ENCODE results near the gene SOHLH1. TPM values are rescaled to one million over a fixed set of nuclear protein-coding genes. Genes with fewer than 3 reads are reported as not detected.

The SOHLH1 gene
- total RNA-seq, 1 experiment from 2014 or later: not detected

GRCh38 chr9:135693265-135693664, 6.0 kb downstream of the SOHLH1 start:
- Histone ChIP-seq H3K27me3 (replicated peaks) (no peaks in the 10 kb centered on the region), H3K27ac (no peak overlapping the region), H3K9me3 (replicated peaks) (no peaks in the 10 kb centered on the region), H3K36me3 (no peaks in the 10 kb centered on the region), H3K4me1 (replicated peaks) (no peaks in the 10 kb centered on the region; the same call in 1 of the 2 replicates), H3K4me3 (no peak overlapping the region)
- no peak for DNase-seq (ENCODE audit: low read depth in 1 of 2, low spot score in 2 of 2)

GRCh38 chr9:135692410-135692809, 6.9 kb downstream of the SOHLH1 start:
- H3K4me1 ChIP-seq (replicated peaks): no peaks in the 10 kb centered on the region; the same call in 1 of the 2 replicates
- no peaks in the 10 kb centered on the region for H3K36me3 ChIP-seq
- H3K27ac ChIP-seq: no peak overlapping the region
- no peak overlapping the region for H3K4me3 ChIP-seq
- no peak for DNase-seq (ENCODE audit: low read depth in 1 of 2, low spot score in 2 of 2)
- H3K27me3 ChIP-seq (replicated peaks): no peaks in the 10 kb centered on the region
- no peaks in the 10 kb centered on the region for H3K9me3 ChIP-seq (replicated peaks)

GRCh38 chr9:135690836-135691570, 8.3 kb downstream of the SOHLH1 start:
- DNase-seq (ENCODE audit: low read depth in 1 of 2, low spot score in 2 of 2): no peak
- Histone ChIP-seq H3K4me3 (no peak overlapping the region), H3K27me3 (replicated peaks) (no peaks in the 10 kb centered on the region)

GRCh38 chr9:135689011-135689410, 10.3 kb downstream of the SOHLH1 start:
- H3K27ac ChIP-seq: no peak overlapping the region
- no peak overlapping the region for H3K4me3 ChIP-seq
- no peak for DNase-seq (ENCODE audit: low read depth in 1 of 2, low spot score in 2 of 2)
- H3K36me3 ChIP-seq: no peaks in the 10 kb centered on the region
- no peaks in the 10 kb centered on the region for H3K4me1 ChIP-seq (replicated peaks)
- no peaks in the 10 kb centered on the region; the same call in 1 of the 2 replicates for H3K27me3 ChIP-seq (replicated peaks)
- no peaks in the 10 kb centered on the region for H3K9me3 ChIP-seq (replicated peaks)

More at GRCh38 chr9:135690836-135691570, 8.3 kb downstream of the SOHLH1 start:
- no peaks in the 10 kb centered on the region for H3K9me3 ChIP-seq (replicated peaks)
- H3K4me1 ChIP-seq (replicated peaks): no peaks in the 10 kb centered on the region; the same call in 1 of the 2 replicates
- H3K36me3 ChIP-seq: no peaks in the 10 kb centered on the region
- no peak overlapping the region for H3K27ac ChIP-seq

- DNase-seq (ENCODE audit: low read depth in 1 of 2, low spot score in 2 of 2): no peak
- no peak overlapping the region for H3K4me3 ChIP-seq
- H3K4me1 ChIP-seq (replicated peaks): no peaks in the 10 kb centered on the region
- no peaks in the 10 kb centered on the region for H3K9me3 ChIP-seq (replicated peaks)
- H3K27ac ChIP-seq: no peak overlapping the region
- H3K36me3 ChIP-seq: no peaks in the 10 kb centered on the region
- no peaks in the 10 kb centered on the region; the same call in 1 of the 2 replicates for H3K27me3 ChIP-seq (replicated peaks)
These were observed 12.1 kb downstream of the SOHLH1 start for GRCh38 chr9:135687216-135687615.

- H3K36me3 ChIP-seq: no peaks in the 10 kb centered on the region
- no peak overlapping the region for H3K27ac ChIP-seq
- no peaks in the 10 kb centered on the region; the same call in 1 of the 2 replicates for H3K27me3 ChIP-seq (replicated peaks)
- H3K4me1 ChIP-seq (replicated peaks): no peaks in the 10 kb centered on the region
- DNase-seq (ENCODE audit: low read depth in 1 of 2, low spot score in 2 of 2): no peak
- no peak overlapping the region for H3K4me3 ChIP-seq
- H3K9me3 ChIP-seq (replicated peaks): no peaks in the 10 kb centered on the region
These were observed 14.6 kb downstream of the SOHLH1 start for GRCh38 chr9:135684691-135685090.

GRCh38 chr9:135683401-135684034, 15.8 kb downstream of the SOHLH1 start:
- Histone ChIP-seq H3K4me3 (no peak overlapping the region), H3K36me3 (no peaks in the 10 kb centered on the region), H3K27me3 (replicated peaks) (no peaks in the 10 kb centered on the region; the same call in 1 of the 2 replicates), H3K9me3 (replicated peaks) (no peaks in the 10 kb centered on the region), H3K27ac (no peak overlapping the region), H3K4me1 (replicated peaks) (no peaks in the 10 kb centered on the region)
- DNase-seq (ENCODE audit: low read depth in 1 of 2, low spot score in 2 of 2): no peak

GRCh38 chr9:135681161-135681560, 18.1 kb downstream of the SOHLH1 start:
- Histone ChIP-seq H3K9me3 (replicated peaks) (no peaks in the 10 kb centered on the region), H3K27me3 (replicated peaks) (no peaks in the 10 kb centered on the region; the same call in 1 of the 2 replicates), H3K4me3 (no peak overlapping the region), H3K27ac (no peak overlapping the region), H3K36me3 (no peaks in the 10 kb centered on the region), H3K4me1 (replicated peaks) (no peaks in the 10 kb centered on the region)
- DNase-seq (ENCODE audit: low read depth in 1 of 2, low spot score in 2 of 2): no peak

- H3K9me3 ChIP-seq (replicated peaks): no peaks in the 10 kb centered on the region
- no peak overlapping the region for H3K4me3 ChIP-seq
- H3K36me3 ChIP-seq: no peaks in the 10 kb centered on the region
- H3K4me1 ChIP-seq (replicated peaks): no peaks in the 10 kb centered on the region
- no peak overlapping the region for H3K27ac ChIP-seq
- no peaks in the 10 kb centered on the region; the same call in none of the 2 replicates for H3K27me3 ChIP-seq (replicated peaks)
- DNase-seq (ENCODE audit: low read depth in 1 of 2, low spot score in 2 of 2): no peak
These were observed 19.2 kb downstream of the SOHLH1 start for GRCh38 chr9:135680056-135680455.

GRCh38 chr9:135678236-135679017, 20.9 kb downstream of the SOHLH1 start:
- no peak overlapping the region for H3K27ac ChIP-seq
- no peaks in the 10 kb centered on the region; the same call in 1 of the 2 replicates for H3K27me3 ChIP-seq (replicated peaks)
- no peaks in the 10 kb centered on the region for H3K4me1 ChIP-seq (replicated peaks)
- H3K36me3 ChIP-seq: no peaks in the 10 kb centered on the region
- DNase-seq (ENCODE audit: low read depth in 1 of 2, low spot score in 2 of 2): no peak
- no peaks in the 10 kb centered on the region for H3K9me3 ChIP-seq (replicated peaks)
- H3K4me3 ChIP-seq: no peak overlapping the region

GRCh38 chr9:135677641-135678168, 21.6 kb downstream of the SOHLH1 start:
- H3K27ac ChIP-seq: no peak overlapping the region
- H3K9me3 ChIP-seq (replicated peaks): no peaks in the 10 kb centered on the region
- peaks cover 4% of the 10 kb centered on the region; the same call in 1 of the 2 replicates for H3K27me3 ChIP-seq (replicated peaks)
- no peak for DNase-seq (ENCODE audit: low read depth in 1 of 2, low spot score in 2 of 2)
- H3K4me3 ChIP-seq: no peak overlapping the region
- H3K36me3 ChIP-seq: no peaks in the 10 kb centered on the region
- no peaks in the 10 kb centered on the region for H3K4me1 ChIP-seq (replicated peaks)

GRCh38 chr9:135676891-135677290, 22.4 kb downstream of the SOHLH1 start:
- DNase-seq (ENCODE audit: low read depth in 1 of 2, low spot score in 2 of 2): no peak
- H3K27ac ChIP-seq: no peak overlapping the region
- no peaks in the 10 kb centered on the region for H3K36me3 ChIP-seq
- peaks cover 4% of the 10 kb centered on the region; the same call in 1 of the 2 replicates for H3K27me3 ChIP-seq (replicated peaks)
- H3K4me1 ChIP-seq (replicated peaks): no peaks in the 10 kb centered on the region
- no peaks in the 10 kb centered on the region for H3K9me3 ChIP-seq (replicated peaks)
- H3K4me3 ChIP-seq: no peak overlapping the region

GRCh38 chr9:135674977-135675376, 24.3 kb downstream of the SOHLH1 start:
- no peaks in the 10 kb centered on the region for H3K36me3 ChIP-seq
- peaks cover 4% of the 10 kb centered on the region; the same call in 1 of the 2 replicates for H3K27me3 ChIP-seq (replicated peaks)
- H3K9me3 ChIP-seq (replicated peaks): no peaks in the 10 kb centered on the region
- no peak overlapping the region for H3K27ac ChIP-seq
- DNase-seq (ENCODE audit: low read depth in 1 of 2, low spot score in 2 of 2): no peak
- H3K4me1 ChIP-seq (replicated peaks): no peaks in the 10 kb centered on the region
- no peak overlapping the region for H3K4me3 ChIP-seq
